Liver (tissue), 9 donors: Measurements from ENCODE around the gene SIM2. TPM values are rescaled to one million over a fixed set of nuclear protein-coding genes. Genes with fewer than 3 reads are reported as not detected.

Experiments used
- DNase-seq: peaks from one replicate; pipeline ENCODE4 v3.0.0-alpha.2; 2017; ENCODE audit warnings: low spot score
- H3K27ac ChIP-seq, 2 donors: one replicate each; pipeline ENCODE4 v1.7.0; 2013; ENCODE audit warnings: inconsistent platforms in 2 of 2, low read length in 2 of 2, control low read depth in 1 of 2, low read depth in 1 of 2, mild to moderate bottlenecking in 1 of 2
- H3K27me3 ChIP-seq, 4 donors: one replicate each; pipeline versions ENCODE4 v1.6.1 to v1.7.0; 2013; ENCODE audit warnings: low read length in 3 of 4, inconsistent platforms in 1 of 4, mild to moderate bottlenecking in 1 of 4, moderate library complexity in 1 of 4; ENCODE audit not compliant: control insufficient read depth in 4 of 4, insufficient read depth in 4 of 4
- H3K36me3 ChIP-seq, 4 donors: one replicate each; pipeline versions ENCODE4 v1.6.1 to v1.7.0; 2013; ENCODE audit warnings: low read length in 3 of 4, mild to moderate bottlenecking in 3 of 4, low read depth in 1 of 4, moderate library complexity in 1 of 4; ENCODE audit not compliant: control insufficient read depth in 4 of 4, insufficient read depth in 3 of 4
- H3K4me1 ChIP-seq, 4 donors: one replicate each; pipeline versions ENCODE4 v1.6.1 to v1.7.0; 2013; ENCODE audit warnings: low read length in 3 of 4, mild to moderate bottlenecking in 3 of 4, moderate library complexity in 1 of 4; ENCODE audit not compliant: control insufficient read depth in 4 of 4, insufficient read depth in 4 of 4
- H3K4me3 ChIP-seq, 3 donors: one replicate each; pipeline versions ENCODE4 v1.6.1 to v1.7.0; 2013; ENCODE audit warnings: low read length in 3 of 3, control low read depth in 1 of 3, low read depth in 1 of 3, mild to moderate bottlenecking in 1 of 3
- H3K9ac ChIP-seq, 2 donors: one replicate each; pipeline ENCODE4 v1.7.0; 2013; ENCODE audit warnings: low read length in 2 of 2, mild to moderate bottlenecking in 2 of 2, moderate library complexity in 2 of 2, control low read depth in 1 of 2, low read depth in 1 of 2
- H3K9me3 ChIP-seq, 4 donors: one replicate each; pipeline versions ENCODE4 v1.6.1 to v1.7.0; 2013; ENCODE audit warnings: low read length in 3 of 4; ENCODE audit not compliant: control insufficient read depth in 4 of 4
- ATF3 ChIP-seq: IDR thresholded peaks from 2 replicates; pipeline ENCODE4 v1.6.1; 2016; ENCODE audit warnings: antibody characterized with exemption
- EGR1 ChIP-seq, 2 donors: IDR thresholded peaks; 2 replicates each; pipeline ENCODE4 v1.6.1; 2016 to 2018; ENCODE audit warnings: antibody characterized with exemption in 2 of 2, low read depth in 2 of 2
- FOXA1 ChIP-seq: IDR thresholded peaks from 2 replicates; pipeline ENCODE4 v1.6.1; 2016; ENCODE audit warnings: antibody characterized with exemption
- FOXA2 ChIP-seq: IDR thresholded peaks from 2 replicates; pipeline ENCODE4 v1.6.1; 2016; ENCODE audit warnings: antibody characterized with exemption
- GABPA ChIP-seq, 2 donors: IDR thresholded peaks in 1 of 2; conservative IDR thresholded peaks in 1 of 2; 2 replicates each; pipeline ENCODE4 v1.6.1; 2016; ENCODE audit warnings: antibody characterized with exemption in 2 of 2, mild to moderate bottlenecking in 1 of 2, moderate library complexity in 1 of 2
- HNF4A ChIP-seq, 2 donors: conservative IDR thresholded peaks; 2 replicates each; pipeline ENCODE4 v1.6.1; 2016; ENCODE audit warnings: antibody characterized with exemption in 2 of 2, mild to moderate bottlenecking in 2 of 2
- HNF4G ChIP-seq: IDR thresholded peaks from 2 replicates; pipeline ENCODE4 v1.6.1; 2016; ENCODE audit warnings: antibody characterized with exemption
- JUND ChIP-seq, 2 donors: IDR thresholded peaks; 2 replicates each; pipeline ENCODE4 v1.6.1; 2016; ENCODE audit warnings: antibody characterized with exemption in 2 of 2
- NR2F2 ChIP-seq: IDR thresholded peaks from 2 replicates; pipeline ENCODE4 v1.6.1; 2016; ENCODE audit warnings: antibody characterized with exemption
- RAD21 ChIP-seq, 2 donors: IDR thresholded peaks; 2 replicates each; pipeline ENCODE4 v1.6.1; 2016; ENCODE audit warnings: antibody characterized with exemption in 2 of 2, mild to moderate bottlenecking in 2 of 2
- RXRA ChIP-seq, 2 donors: IDR thresholded peaks; 2 replicates each; pipeline ENCODE4 v1.6.1; 2017 to 2018; ENCODE audit warnings: antibody characterized with exemption in 2 of 2, mild to moderate bottlenecking in 1 of 2
- SP1 ChIP-seq: IDR thresholded peaks from 2 replicates; pipeline ENCODE4 v1.6.1; 2018; ENCODE audit warnings: antibody characterized with exemption, mild to moderate bottlenecking
- TAF1 ChIP-seq: conservative IDR thresholded peaks from 2 replicates; pipeline ENCODE4 v1.6.1; 2016; ENCODE audit warnings: antibody characterized with exemption, mild to moderate bottlenecking
- YY1 ChIP-seq: IDR thresholded peaks from 2 replicates; pipeline ENCODE4 v1.6.1; 2016; ENCODE audit warnings: antibody characterized with exemption, mild to moderate bottlenecking
- ZBTB33 ChIP-seq: IDR thresholded peaks from 2 replicates; pipeline ENCODE4 v1.6.1; 2016; ENCODE audit warnings: antibody characterized with exemption
- WGBS: extraction: QIAGEN DNeasy Blood & Tissue Kit; methylation state at CpG from one replicate; pipeline ENCODE4 v1.1.7; 2013; 5-methylcytosine and 5-hydroxymethylcytosine counted together
- polyA plus RNA-seq, 2 donors: library from polyadenylated mRNA; stranded (reverse) in 1 of 2; unstranded in 1 of 2; fragments of 200-250 nt in 1 of 2; fragments of >200 nt in 1 of 2; fragmentation: Nextera tagmentation in 1 of 2; extraction: Ambion mirVana in 1 of 2; gene quantifications; one replicate each; pipeline versions ENCODE4 v1.2.1 to v1.2.3, GENCODE V29; 2013 to 2015
- total RNA-seq, 2 donors: library from RNA; depleted of rRNA; stranded (reverse); fragments of >200 nt; gene quantifications; one replicate each; pipeline ENCODE4 v1.2.3, GENCODE V29; 2014
- TF ChIP-seq, protein P1 (sequence below): fragments of 150-350 bp; IDR thresholded peaks from 2 replicates; pipeline ENCODE4 v1.5.1; 2017; ENCODE audit warnings: improper control_type of control experiment, low read depth, low read length; ENCODE audit not compliant: missing input control
- TF ChIP-seq, protein P2 (sequence below): IDR thresholded peaks from 2 replicates; pipeline ENCODE4 v1.6.1; 2016; ENCODE audit warnings: antibody characterized with exemption, mild to moderate bottlenecking
- TF ChIP-seq, protein P3 (sequence below): IDR thresholded peaks from 2 replicates; pipeline ENCODE4 v1.6.1; 2016; ENCODE audit warnings: antibody characterized with exemption
- donor health status: healthy.
- donor health status: healthy.
- donor health status: healthy.
- donor health status: healthy.
- donor health status: healthy.

The SIM2 gene
- total and polyA plus RNA-seq, 4 donors = 0.19 TPM; not detected in 3

GRCh38 chr21:36769051-36769839 lies 70.3 kb downstream of the SIM2 start:
- Histone ChIP-seq H3K4me1 (peaks cover 0 to 8% (median 5%) of the 10 kb centered on the region in 4 donors), H3K27ac (no peak overlapping the region), H3K4me3 (no peak overlapping the region), H3K9ac (no peak overlapping the region), H3K27me3 (no peaks in the 10 kb centered on the region), H3K9me3 (no peaks in the 10 kb centered on the region), H3K36me3 (peaks cover 0 to 3% (median under 1%) of the 10 kb centered on the region in 4 donors)
- TF ChIP-seq FOXA1 (no peak), RAD21 (IDR thresholded peaks at IDR 0.05) (no peak), RXRA (IDR thresholded peaks at IDR 0.05) (no peak), SP1 (no peak), YY1 (no peak), FOXA2 (no peak), ATF3 (no peak), ZBTB33 (no peak), JUND (IDR thresholded peaks at IDR 0.05) (no peak), HNF4G (no peak), NR2F2 (no peak), GABPA (IDR thresholded peaks at IDR 0.05 in 1 of 2, conservative IDR thresholded peaks at IDR 0.05 in 1 of 2) (no peak)
- TF ChIP-seq, protein P1, sequence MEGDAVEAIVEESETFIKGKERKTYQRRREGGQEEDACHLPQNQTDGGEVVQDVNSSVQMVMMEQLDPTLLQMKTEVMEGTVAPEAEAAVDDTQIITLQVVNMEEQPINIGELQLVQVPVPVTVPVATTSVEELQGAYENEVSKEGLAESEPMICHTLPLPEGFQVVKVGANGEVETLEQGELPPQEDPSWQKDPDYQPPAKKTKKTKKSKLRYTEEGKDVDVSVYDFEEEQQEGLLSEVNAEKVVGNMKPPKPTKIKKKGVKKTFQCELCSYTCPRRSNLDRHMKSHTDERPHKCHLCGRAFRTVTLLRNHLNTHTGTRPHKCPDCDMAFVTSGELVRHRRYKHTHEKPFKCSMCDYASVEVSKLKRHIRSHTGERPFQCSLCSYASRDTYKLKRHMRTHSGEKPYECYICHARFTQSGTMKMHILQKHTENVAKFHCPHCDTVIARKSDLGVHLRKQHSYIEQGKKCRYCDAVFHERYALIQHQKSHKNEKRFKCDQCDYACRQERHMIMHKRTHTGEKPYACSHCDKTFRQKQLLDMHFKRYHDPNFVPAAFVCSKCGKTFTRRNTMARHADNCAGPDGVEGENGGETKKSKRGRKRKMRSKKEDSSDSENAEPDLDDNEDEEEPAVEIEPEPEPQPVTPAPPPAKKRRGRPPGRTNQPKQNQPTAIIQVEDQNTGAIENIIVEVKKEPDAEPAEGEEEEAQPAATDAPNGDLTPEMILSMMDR = no peak
- TF ChIP-seq, protein P2, sequence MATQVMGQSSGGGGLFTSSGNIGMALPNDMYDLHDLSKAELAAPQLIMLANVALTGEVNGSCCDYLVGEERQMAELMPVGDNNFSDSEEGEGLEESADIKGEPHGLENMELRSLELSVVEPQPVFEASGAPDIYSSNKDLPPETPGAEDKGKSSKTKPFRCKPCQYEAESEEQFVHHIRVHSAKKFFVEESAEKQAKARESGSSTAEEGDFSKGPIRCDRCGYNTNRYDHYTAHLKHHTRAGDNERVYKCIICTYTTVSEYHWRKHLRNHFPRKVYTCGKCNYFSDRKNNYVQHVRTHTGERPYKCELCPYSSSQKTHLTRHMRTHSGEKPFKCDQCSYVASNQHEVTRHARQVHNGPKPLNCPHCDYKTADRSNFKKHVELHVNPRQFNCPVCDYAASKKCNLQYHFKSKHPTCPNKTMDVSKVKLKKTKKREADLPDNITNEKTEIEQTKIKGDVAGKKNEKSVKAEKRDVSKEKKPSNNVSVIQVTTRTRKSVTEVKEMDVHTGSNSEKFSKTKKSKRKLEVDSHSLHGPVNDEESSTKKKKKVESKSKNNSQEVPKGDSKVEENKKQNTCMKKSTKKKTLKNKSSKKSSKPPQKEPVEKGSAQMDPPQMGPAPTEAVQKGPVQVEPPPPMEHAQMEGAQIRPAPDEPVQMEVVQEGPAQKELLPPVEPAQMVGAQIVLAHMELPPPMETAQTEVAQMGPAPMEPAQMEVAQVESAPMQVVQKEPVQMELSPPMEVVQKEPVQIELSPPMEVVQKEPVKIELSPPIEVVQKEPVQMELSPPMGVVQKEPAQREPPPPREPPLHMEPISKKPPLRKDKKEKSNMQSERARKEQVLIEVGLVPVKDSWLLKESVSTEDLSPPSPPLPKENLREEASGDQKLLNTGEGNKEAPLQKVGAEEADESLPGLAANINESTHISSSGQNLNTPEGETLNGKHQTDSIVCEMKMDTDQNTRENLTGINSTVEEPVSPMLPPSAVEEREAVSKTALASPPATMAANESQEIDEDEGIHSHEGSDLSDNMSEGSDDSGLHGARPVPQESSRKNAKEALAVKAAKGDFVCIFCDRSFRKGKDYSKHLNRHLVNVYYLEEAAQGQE = no peak
- DNase-seq = no peak
- WGBS = 82% methylated on average over 8 of the region's 8 CpGs

DNA sequence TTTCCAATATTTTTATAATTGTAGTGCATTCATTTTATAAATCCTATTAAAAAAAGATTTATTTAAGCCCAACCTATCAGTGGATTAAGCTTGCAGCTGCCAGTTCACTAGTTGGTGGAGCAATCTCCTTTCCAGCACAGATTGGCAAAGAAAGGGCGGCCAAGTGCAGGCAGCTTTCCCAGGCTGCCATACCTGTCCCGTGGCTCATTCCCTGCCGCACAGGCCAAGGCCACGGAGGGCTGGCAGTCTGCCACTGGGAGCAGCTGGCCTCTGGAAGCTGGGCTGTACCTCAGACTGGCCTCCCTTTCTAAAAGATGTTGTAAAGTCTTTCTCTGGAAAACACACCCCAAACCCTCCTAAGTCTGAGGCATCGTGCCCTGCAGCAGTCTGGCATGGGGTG lies 74.2 kb downstream of the SIM2 start:
- Histone ChIP-seq H3K27me3 (no peaks in the 10 kb centered on the region), H3K4me3 (no peak overlapping the region), H3K36me3 (no peaks in the 10 kb centered on the region), H3K4me1 (peaks cover 0 to 8% (median 5%) of the 10 kb centered on the region in 4 donors), H3K9me3 (no peaks in the 10 kb centered on the region), H3K27ac (no peak overlapping the region), H3K9ac (no peak overlapping the region)
- 25% methylated on average over 5 of the region's 5 CpGs for WGBS
- no peak for DNase-seq
- TF ChIP-seq, protein P1 = no peak
- TF ChIP-seq NR2F2 (peak; percentile 37), FOXA2 (peak; percentile 25), RAD21 (IDR thresholded peaks at IDR 0.05) (peak; percentile 51 to 66), HNF4G (no peak), EGR1 (IDR thresholded peaks at IDR 0.05; ENCODE audit: low read depth in 2 of 2) (no peak), JUND (IDR thresholded peaks at IDR 0.05) (peak in 1 of 2 donors; percentile 54), RXRA (IDR thresholded peaks at IDR 0.05) (peak; percentile 72 to 87), ATF3 (peak; percentile 40), FOXA1 (no peak), YY1 (peak; percentile 95), TAF1 (no peak), HNF4A (conservative IDR thresholded peaks at IDR 0.05) (peak; percentile 81 to 86), GABPA (IDR thresholded peaks at IDR 0.05 in 1 of 2, conservative IDR thresholded peaks at IDR 0.05 in 1 of 2) (no peak)
- TF ChIP-seq, protein P3, sequence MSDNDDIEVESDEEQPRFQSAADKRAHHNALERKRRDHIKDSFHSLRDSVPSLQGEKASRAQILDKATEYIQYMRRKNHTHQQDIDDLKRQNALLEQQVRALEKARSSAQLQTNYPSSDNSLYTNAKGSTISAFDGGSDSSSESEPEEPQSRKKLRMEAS = peak; percentile 68
